Esophagus squamous epithelium (tissue), 5 donors: Measurements from ENCODE around the gene GTPBP4. TPM values are rescaled to one million over a fixed set of nuclear protein-coding genes. Genes with fewer than 3 reads are reported as not detected.

ENCODE experiments used
- DNase-seq: peaks from one replicate; lab custom pipeline; 2025; lab: John Stamatoyannopoulos, UW
- H3K27ac ChIP-seq, 4 donors: fragments of 200-600 bp; sonication (generic); one replicate each; pipeline ENCODE4 v1.5.1; 2016 to 2019; ENCODE audit warnings: mild to moderate bottlenecking in 1 of 4
- H3K27me3 ChIP-seq, 4 donors: fragments of 200-600 bp; sonication (generic); 1 replicate in 3 of 4; 2 replicates in 1 of 4; pipeline versions ENCODE4 v1.5.1 to v1.6.0; 2017 to 2021; ENCODE audit warnings: antibody characterized with exemption in 1 of 4
- H3K36me3 ChIP-seq, 3 donors: fragments of 200-600 bp; sonication (generic); one replicate each; pipeline ENCODE4 v1.5.1; 2016 to 2019
- H3K4me1 ChIP-seq, 3 donors: fragments of 200-600 bp; sonication (generic); one replicate each; pipeline ENCODE4 v1.5.1; 2017 to 2019
- H3K4me3 ChIP-seq, 4 donors: fragments of 200-600 bp; sonication (generic); 1 replicate in 3 of 4; 2 replicates in 1 of 4; pipeline ENCODE4 v1.5.1; 2016 to 2019; ENCODE audit warnings: mild to moderate bottlenecking in 2 of 4, moderate library complexity in 1 of 4
- H3K9me3 ChIP-seq, 3 donors: fragments of 200-600 bp; sonication (generic); one replicate each; pipeline ENCODE4 v1.5.1; 2016 to 2019
- POLR2A ChIP-seq, 4 donors: fragments of 450-650 bp; IDR thresholded peaks; one replicate each; pipeline ENCODE4 v1.6.1; 2017; ENCODE audit warnings: antibody characterized with exemption in 4 of 4, mild to moderate bottlenecking in 4 of 4, moderate library complexity in 3 of 4
- WGBS, 2 donors: methylation state at CpG; one replicate each; pipeline ENCODE4 v1.1.5; 2018; 5-methylcytosine and 5-hydroxymethylcytosine counted together
- intact Hi-C: fragments of 100-400 bp; cut with DNase I; formaldehyde crosslinking; loops from one replicate; pipeline ENCODE4 v1.15.0; 2022
- total RNA-seq, 4 donors: library from RNA; depleted of rRNA; stranded (reverse); fragments of >200 nt; gene quantifications; one replicate each; pipeline ENCODE4 v1.1.0, GENCODE V29; 2016
- TF ChIP-seq, protein P1 (sequence below), 6 experiments: fragments of 450-650 bp in 4 of 6; fragments of 200-600 bp in 2 of 6; sonication (generic) in 2 of 6; IDR thresholded peaks; one replicate each; pipeline ENCODE4 v1.5.1; 2016 to 2019; ENCODE audit warnings: antibody characterized with exemption in 6 of 6, mild to moderate bottlenecking in 4 of 6, moderate library complexity in 4 of 6
- donor health status: DM: yes; HTN: yes; CAD: no.

The GTPBP4 gene
- total RNA-seq, 4 donors from 2014 or later, result 10.2 to 35.1 (median 23.1) TPM

DNA sequence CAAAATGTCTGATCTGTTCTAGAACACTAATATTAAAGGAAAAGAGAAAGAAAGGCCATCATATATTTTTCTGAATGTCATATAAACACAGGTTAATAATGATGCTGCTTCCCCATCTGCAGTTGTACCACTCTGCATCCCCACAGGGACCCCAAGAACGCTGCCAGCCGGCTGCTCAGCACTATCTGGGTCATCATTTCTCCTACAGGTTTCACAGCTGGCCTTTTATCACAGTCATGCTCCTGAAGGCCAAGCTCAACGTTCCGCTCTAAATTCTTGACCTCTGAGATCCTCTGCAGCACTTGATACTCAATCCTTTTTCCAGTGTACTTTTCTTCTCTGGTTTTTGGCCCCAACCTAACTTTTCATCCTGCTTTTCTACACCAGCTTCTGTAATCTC lies 55.9 kb downstream of the GTPBP4 start:
- peaks cover 6 to 38% (median 13%) of the 10 kb centered on the region in 3 donors for H3K4me1 ChIP-seq
- peaks cover 0 to 56% (median 0%) of the 10 kb centered on the region in 3 donors for H3K36me3 ChIP-seq
- H3K9me3 ChIP-seq, result no peaks in the 10 kb centered on the region
- no peaks in the 10 kb centered on the region for H3K27me3 ChIP-seq
- H3K27ac ChIP-seq, result peak overlapping the region; percentile 18 to 83 (median 54)
- H3K4me3 ChIP-seq, result peak overlapping the region in 1 of 4 donors; percentile 45
- no peak for DNase-seq
- TF ChIP-seq, protein P1, sequence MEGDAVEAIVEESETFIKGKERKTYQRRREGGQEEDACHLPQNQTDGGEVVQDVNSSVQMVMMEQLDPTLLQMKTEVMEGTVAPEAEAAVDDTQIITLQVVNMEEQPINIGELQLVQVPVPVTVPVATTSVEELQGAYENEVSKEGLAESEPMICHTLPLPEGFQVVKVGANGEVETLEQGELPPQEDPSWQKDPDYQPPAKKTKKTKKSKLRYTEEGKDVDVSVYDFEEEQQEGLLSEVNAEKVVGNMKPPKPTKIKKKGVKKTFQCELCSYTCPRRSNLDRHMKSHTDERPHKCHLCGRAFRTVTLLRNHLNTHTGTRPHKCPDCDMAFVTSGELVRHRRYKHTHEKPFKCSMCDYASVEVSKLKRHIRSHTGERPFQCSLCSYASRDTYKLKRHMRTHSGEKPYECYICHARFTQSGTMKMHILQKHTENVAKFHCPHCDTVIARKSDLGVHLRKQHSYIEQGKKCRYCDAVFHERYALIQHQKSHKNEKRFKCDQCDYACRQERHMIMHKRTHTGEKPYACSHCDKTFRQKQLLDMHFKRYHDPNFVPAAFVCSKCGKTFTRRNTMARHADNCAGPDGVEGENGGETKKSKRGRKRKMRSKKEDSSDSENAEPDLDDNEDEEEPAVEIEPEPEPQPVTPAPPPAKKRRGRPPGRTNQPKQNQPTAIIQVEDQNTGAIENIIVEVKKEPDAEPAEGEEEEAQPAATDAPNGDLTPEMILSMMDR (IDR thresholded peaks at IDR 0.05), result no peak
- TF ChIP-seq POLR2A (IDR thresholded peaks at IDR 0.05), result no peak
- intact Hi-C loops, result no loop called here
- 62 to 79% methylated on average over 4 of the region's 4 CpGs for WGBS, 2 donors

GRCh38 chr10:1044964-1045363 lies 56.7 kb downstream of the GTPBP4 start:
- no peaks in the 10 kb centered on the region for H3K9me3 ChIP-seq
- 60 to 71% methylated on average over 4 of the region's 4 CpGs for WGBS, 2 donors
- intact Hi-C loops, result no loop called here
- H3K27ac ChIP-seq, result peak overlapping the region in 3 of 4 donors; percentile 37 to 68 (median 40)
- DNase-seq, result no peak
- H3K4me3 ChIP-seq, result no peak overlapping the region
- H3K27me3 ChIP-seq, result no peaks in the 10 kb centered on the region
- H3K36me3 ChIP-seq, result peaks cover 0 to 48% (median 0%) of the 10 kb centered on the region in 3 donors
- H3K4me1 ChIP-seq, result peaks cover 6 to 42% (median 14%) of the 10 kb centered on the region in 3 donors
- TF ChIP-seq POLR2A (IDR thresholded peaks at IDR 0.05), result no peak
- TF ChIP-seq, protein P1 (IDR thresholded peaks at IDR 0.05), result no peak

DNA sequence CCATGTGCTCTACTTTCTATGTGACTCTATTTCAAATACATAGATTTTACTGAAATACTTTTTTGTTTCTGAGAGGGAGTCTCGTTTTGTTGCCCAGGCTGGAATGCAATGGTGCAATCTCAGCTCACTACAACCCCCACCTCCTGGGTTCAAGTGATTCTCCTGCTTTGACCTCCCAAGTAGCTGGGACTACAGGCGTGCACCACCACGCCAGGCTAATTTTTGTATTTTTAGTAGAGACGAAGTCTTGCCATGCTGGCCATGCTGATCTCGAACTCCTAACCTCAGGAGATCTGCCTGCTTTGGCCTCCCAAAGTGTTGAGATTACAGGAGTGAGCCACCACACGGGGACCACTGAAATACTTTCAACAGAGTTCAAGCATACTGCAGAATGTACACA lies 57.2 kb downstream of the GTPBP4 start:
- TF ChIP-seq, protein P1 (IDR thresholded peaks at IDR 0.05), result no peak
- TF ChIP-seq POLR2A (IDR thresholded peaks at IDR 0.05), result no peak
- Histone ChIP-seq H3K36me3 (peaks cover 0 to 43% (median 0%) of the 10 kb centered on the region in 3 donors), H3K27me3 (no peaks in the 10 kb centered on the region), H3K27ac (peak overlapping the region in 1 of 4 donors; percentile 40), H3K4me3 (no peak overlapping the region), H3K9me3 (no peaks in the 10 kb centered on the region), H3K4me1 (peaks cover 6 to 47% (median 17%) of the 10 kb centered on the region in 3 donors)
- 82 to 92% methylated on average over 6 of the region's 6 CpGs for WGBS, 2 donors
- intact Hi-C loops, result no loop called here
- DNase-seq, result no peak

GRCh38 chr10:1047937-1048336 lies 59.7 kb downstream of the GTPBP4 start:
- TF ChIP-seq, protein P1 (IDR thresholded peaks at IDR 0.05), result no peak
- no peak for TF ChIP-seq POLR2A (IDR thresholded peaks at IDR 0.05)
- peak overlapping the region; percentile 98 to 100 (median 99) for H3K27ac ChIP-seq
- WGBS, 2 donors, result 3% methylated on average over 15 of the region's 15 CpGs
- intact Hi-C loops, result no loop called here
- no peaks in the 10 kb centered on the region for H3K9me3 ChIP-seq
- peaks cover 6 to 62% (median 21%) of the 10 kb centered on the region in 3 donors for H3K4me1 ChIP-seq
- peaks cover 0 to 36% (median 0%) of the 10 kb centered on the region in 3 donors for H3K36me3 ChIP-seq
- DNase-seq, result no peak
- peak overlapping the region; percentile 79 to 95 (median 84) for H3K4me3 ChIP-seq
- H3K27me3 ChIP-seq, result no peaks in the 10 kb centered on the region

DNA sequence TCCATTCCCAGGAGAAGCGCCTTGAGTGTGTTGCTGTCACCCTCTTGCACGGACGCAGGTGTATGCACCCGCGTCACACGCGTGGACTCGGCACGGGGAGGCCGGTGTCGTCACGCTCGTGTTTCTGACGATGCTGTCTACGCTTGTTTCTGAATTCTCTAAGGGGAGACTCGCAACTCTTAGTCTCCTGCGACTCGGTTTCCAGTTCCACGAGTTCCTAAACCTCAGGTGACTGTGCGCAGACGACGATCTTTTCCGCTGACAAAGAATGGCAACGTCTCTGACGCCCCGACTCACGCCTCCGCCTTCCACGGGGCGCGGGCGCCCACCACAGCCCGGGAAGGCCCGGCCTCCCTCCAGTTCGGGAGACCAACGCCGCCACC lies 60.1 kb downstream of the GTPBP4 start:
- peaks cover 6 to 58% (median 21%) of the 10 kb centered on the region in 3 donors for H3K4me1 ChIP-seq

More for the DNA sequence above, 60.1 kb downstream of the GTPBP4 start:
- Histone ChIP-seq H3K4me3 (peak overlapping the region; percentile 79 to 95 (median 84)), H3K9me3 (no peaks in the 10 kb centered on the region), H3K27me3 (no peaks in the 10 kb centered on the region), H3K27ac (peak overlapping the region; percentile 98 to 100 (median 99)), H3K36me3 (peaks cover 0 to 36% (median 0%) of the 10 kb centered on the region in 3 donors)
- intact Hi-C loops, result no loop called here
- TF ChIP-seq POLR2A (IDR thresholded peaks at IDR 0.05), result no peak
- TF ChIP-seq, protein P1 (IDR thresholded peaks at IDR 0.05), result no peak
- WGBS, 2 donors, result 0% methylated on average over 18 to 25 of the region's 37 CpGs
- DNase-seq, result no peak
